ENCODE measurements around the gene DMRTC2.
A peak's percentile ranks its signal among the peaks of the same experiment; 100 is the strongest.

The DMRTC2 gene

DNA sequence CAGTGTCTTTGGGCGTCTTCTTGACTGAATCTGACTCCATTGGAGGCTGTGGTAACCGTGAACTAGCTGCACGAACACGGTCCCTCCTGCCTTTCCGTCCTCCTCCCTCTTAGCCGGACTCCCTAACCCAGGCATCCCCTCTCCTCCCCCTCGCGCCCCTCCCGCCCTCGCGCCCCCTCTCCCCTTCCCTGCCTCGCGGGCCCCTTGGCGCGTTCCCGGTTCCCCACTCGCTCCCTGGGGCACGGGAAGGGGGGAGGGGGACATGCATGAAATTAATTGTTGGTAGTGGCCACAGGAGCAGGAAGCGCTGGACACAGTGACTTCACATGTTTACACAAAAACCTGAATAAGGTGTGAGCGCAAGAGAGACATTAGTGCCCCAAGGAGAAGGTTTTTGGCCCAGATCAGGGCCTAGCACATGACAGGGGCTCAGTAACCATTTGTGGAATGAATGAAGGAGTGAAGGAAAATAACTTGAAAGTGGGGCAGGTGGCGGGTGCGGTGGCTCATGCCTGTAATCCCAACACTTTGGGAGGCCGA, 279 bp downstream of the DMRTC2 start:
- DNase-seq (ENCODE audit: low spot score): no peak
- TF ChIP-seq, protein P1, sequence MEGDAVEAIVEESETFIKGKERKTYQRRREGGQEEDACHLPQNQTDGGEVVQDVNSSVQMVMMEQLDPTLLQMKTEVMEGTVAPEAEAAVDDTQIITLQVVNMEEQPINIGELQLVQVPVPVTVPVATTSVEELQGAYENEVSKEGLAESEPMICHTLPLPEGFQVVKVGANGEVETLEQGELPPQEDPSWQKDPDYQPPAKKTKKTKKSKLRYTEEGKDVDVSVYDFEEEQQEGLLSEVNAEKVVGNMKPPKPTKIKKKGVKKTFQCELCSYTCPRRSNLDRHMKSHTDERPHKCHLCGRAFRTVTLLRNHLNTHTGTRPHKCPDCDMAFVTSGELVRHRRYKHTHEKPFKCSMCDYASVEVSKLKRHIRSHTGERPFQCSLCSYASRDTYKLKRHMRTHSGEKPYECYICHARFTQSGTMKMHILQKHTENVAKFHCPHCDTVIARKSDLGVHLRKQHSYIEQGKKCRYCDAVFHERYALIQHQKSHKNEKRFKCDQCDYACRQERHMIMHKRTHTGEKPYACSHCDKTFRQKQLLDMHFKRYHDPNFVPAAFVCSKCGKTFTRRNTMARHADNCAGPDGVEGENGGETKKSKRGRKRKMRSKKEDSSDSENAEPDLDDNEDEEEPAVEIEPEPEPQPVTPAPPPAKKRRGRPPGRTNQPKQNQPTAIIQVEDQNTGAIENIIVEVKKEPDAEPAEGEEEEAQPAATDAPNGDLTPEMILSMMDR (IDR thresholded peaks at IDR 0.05; ENCODE audit: extremely low read depth, missing control alignments): no peak

DNA sequence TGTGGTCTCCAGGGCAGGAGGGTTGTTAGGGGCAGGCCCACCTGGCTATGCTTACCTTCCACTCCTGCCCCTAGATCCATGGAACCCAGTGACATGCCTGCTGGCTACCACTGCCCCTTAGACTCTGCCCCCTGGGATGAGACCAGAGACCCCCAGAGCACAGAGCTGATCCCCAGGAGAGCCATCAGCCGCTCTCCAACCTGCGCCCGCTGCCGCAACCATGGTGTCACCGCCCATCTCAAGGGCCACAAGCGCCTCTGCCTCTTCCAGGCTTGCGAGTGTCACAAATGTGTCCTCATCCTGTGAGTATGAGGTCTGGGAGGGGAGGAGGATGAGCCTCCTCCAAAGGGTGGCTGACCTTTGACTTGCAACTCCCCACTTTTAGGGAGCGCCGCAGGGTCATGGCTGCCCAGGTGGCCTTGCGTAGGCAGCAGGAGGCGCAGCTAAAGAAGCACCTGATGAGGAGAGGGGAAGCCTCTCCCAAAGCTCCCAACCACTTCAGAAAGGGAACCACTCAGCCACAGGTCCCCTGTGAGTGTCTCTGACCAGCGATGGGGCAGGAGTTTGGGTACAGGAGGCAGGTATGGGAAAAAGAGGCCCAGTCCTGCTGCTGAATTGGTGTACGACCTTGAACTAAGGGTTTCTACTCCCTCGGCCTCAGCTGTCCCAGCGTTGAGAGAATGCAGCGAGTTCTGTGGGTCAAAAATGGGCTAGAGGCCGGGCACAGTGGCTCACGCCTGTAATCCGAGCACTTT, 2.7 kb downstream of the DMRTC2 start:
- TF ChIP-seq, protein P1 (IDR thresholded peaks at IDR 0.05; ENCODE audit: extremely low read depth, missing control alignments): no peak
- peak; percentile 21 for DNase-seq (ENCODE audit: low spot score)

DNA sequence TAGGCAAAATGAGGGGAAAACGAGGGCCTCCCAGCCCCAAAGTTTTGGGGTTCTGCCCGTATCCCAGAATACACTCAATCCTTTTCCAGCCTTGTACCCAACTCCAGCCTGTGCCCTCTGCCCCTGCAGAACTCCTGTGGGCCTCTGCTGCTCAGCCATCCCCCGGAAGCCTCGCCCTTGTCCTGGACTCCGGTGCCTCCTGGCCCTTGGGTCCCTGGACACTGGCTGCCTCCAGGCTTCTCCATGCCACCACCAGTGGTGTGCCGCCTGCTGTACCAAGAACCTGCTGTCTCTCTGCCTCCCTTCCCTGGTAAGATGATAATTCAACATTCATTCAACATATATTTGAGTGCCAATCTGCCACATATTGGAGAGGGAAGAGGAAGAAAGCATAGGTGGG, 3.8 kb downstream of the DMRTC2 start:
- TF ChIP-seq, protein P1 (IDR thresholded peaks at IDR 0.05; ENCODE audit: extremely low read depth, missing control alignments): no peak
- DNase-seq (ENCODE audit: low spot score): peak; percentile 6

DNA sequence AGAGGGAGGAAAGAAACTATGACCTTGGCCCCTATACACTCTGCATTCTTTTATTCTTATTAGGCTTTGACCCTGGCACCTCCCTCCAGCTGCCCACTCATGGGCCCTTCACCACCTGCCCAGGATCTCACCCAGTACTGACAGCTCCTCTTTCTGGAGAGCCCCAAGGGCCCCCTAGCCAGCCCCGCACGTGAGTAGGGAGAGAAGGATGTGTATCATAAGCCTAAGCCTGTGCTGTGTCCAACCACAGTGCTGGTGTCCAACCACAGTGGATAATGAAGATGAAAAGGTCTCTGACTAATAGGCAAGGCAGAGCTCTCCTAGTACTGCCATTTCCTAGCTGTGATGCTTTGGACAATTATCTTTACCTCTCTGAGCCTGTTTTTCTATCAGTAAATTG, 4.2 kb downstream of the DMRTC2 start:
- no peak for DNase-seq (ENCODE audit: low spot score)
- TF ChIP-seq, protein P1 (IDR thresholded peaks at IDR 0.05; ENCODE audit: extremely low read depth, missing control alignments): no peak

DNA sequence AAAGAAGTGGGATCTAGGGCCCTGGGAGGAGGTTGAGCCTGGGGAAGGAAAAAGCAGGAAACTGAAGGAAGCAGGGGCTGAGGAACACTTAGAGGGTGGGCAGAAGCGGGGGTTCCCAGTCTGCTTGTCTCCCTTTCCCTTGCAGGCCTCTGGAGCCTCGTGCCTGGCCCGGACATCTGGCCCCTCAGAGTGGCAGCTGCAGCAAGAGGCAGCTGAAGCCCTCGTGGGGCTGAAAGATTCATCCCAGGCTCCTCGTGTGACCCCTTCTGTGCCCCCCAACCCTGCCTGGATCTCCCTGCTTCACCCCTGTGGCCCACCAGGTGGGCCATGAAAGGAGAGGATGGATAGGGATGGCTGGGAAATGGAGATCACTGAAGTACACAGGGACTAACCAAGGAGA, 5.5 kb downstream of the DMRTC2 start:
- TF ChIP-seq, protein P1 (IDR thresholded peaks at IDR 0.05; ENCODE audit: extremely low read depth, missing control alignments): no peak
- no peak for DNase-seq (ENCODE audit: low spot score)

DNA sequence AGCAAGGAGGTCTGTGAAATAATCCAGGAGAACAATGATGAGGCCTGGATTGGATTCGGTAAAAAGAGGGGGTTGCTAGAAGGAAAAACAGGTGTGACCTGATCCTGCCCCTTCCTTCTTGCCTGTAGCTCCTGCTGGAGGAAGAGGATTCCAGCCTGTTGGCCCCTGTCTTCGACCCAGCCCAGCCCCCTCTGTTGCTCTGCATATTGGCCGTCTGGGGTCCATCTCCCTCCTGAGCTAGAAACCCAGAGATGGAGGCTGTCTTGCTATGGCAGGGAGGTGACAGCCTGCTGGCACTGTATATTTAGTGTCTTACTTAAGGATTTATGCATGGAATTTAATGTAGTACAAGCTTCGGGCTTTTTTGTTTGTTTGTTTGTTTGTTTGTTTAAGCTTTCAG, 6.6 kb downstream of the DMRTC2 start:
- no peak for DNase-seq (ENCODE audit: low spot score)
- TF ChIP-seq, protein P1 (IDR thresholded peaks at IDR 0.05; ENCODE audit: extremely low read depth, missing control alignments): no peak

DNA sequence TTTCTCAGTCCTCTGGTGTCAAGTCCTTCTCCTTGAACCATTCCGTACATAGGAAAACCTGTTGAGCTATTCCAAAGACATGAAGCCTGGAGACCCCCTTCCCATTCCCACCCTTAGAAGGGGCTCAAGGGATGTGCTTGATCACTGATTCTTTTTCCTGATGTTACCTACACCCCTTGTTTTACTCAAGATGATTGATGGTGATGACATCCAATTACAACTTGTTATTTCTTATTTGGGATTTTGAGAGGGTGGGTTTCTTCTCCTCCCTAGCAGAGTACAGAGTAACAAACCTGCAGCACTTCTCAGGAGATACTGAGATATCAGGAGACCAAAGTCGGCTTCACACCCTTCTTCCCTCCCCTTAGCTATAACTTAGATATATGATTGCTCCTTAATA, 8.5 kb downstream of the DMRTC2 start:
- TF ChIP-seq, protein P1 (IDR thresholded peaks at IDR 0.05; ENCODE audit: extremely low read depth, missing control alignments): no peak
- DNase-seq (ENCODE audit: low spot score): no peak
